GM18505 (cell line): ENCODE measurements around the gene AP3S2.

Source experiments
- ATAC-seq: cut with Tn5 transposase; IDR thresholded peaks from one replicate; pipeline ENCODE4 v1.9.1; 2021; ENCODE audit not compliant: unreplicated experiment
- POLR2A ChIP-seq: IDR thresholded peaks from 4 replicates; pipeline ENCODE4 v1.6.1; 2011; ENCODE audit warnings: borderline replicate concordance; ENCODE audit not compliant: insufficient read depth, insufficient read length; ENCODE audit errors: extremely low read depth

Gene AP3S2

GRCh38 chr15:89808160-89808870 is 85.5 kb downstream of the AP3S2 start:
- ATAC-seq: no peak
- TF ChIP-seq POLR2A: no peak

DNA sequence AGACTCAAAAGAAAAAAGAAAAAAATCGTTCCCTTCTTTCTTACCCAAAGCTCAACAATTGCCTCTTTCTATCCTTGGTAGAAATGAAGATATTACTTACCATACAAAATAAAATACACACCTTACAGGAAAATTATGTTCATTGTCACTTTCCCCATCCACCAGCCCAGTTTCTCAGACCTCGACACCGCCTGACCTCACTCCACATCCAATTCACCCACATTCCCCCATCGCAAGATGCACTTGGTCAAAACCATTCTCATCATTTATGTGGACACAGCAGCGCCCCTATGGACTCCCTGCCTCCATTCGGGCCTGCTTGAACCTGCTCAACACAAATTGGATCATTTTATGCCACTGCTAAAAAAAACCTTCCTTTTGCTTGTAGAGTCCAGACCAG is 86.1 kb downstream of the AP3S2 start:
- no peak for TF ChIP-seq POLR2A
- ATAC-seq: no peak

DNA sequence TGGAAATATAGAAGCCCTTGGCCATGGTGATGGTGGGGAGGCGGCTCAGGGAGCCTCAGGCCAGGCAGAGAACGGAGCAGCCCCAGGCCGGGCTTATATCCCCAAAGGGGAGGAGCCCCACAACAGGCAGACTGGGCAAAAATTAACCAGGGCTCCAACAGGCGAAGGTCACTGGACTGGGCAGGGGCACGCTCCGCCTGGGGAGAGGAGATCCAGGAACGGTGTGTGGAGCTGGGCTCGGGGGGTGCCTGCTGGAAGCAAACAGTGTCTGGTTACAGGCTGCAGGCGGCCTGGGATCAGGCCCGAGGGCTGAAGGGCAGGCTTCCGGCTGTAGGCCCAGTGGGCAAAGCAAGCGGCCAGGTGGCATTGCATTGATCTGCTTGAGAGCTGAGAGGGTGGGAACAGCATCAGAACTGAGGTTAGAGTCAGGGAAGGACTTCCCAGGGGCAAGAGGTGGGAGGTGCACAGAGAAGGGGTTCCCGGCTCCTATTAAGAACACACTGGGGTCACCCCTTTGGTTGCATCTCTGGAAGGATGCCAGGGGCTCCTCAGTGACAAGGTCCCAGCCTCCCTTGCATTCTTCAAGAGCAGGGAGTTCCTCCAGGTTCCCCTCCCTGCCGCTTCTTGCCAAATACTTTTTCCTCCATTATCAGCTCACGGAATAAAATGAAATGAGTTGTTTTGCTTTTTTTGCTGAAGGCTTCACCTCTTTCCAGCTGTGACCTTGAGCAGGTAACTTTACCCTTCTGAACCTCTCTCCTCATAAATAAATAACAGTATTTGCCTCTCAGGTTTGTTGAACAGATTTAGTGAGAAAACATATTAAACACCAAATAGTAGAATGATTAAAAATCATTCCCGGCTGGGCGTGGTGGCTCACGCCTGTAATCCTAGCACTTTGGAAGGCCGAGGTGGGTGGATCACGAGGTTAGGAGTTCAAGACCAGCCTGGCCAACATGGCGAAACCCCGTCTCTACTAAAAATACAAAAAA is 86.9 kb downstream of the AP3S2 start:
- TF ChIP-seq POLR2A: no peak
- no peak for ATAC-seq

DNA sequence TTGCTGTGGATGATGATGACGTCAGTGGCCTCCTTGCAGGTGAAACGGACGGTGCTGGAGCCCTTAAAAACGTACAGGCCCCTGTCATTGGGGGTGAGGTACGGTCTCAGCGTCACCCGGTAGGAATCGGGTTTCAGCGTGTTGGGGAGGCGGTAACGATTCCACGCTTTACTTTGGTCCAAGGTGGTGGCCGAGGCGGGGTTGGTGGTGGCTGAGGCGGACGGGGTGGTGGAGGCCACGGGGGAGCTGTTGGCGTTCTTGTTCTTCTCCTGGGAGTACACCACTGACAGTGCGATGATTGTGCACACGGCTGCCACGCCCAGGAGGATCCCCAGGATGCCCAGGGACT is 87.6 kb downstream of the AP3S2 start:
- TF ChIP-seq POLR2A: no peak
- no peak for ATAC-seq

DNA sequence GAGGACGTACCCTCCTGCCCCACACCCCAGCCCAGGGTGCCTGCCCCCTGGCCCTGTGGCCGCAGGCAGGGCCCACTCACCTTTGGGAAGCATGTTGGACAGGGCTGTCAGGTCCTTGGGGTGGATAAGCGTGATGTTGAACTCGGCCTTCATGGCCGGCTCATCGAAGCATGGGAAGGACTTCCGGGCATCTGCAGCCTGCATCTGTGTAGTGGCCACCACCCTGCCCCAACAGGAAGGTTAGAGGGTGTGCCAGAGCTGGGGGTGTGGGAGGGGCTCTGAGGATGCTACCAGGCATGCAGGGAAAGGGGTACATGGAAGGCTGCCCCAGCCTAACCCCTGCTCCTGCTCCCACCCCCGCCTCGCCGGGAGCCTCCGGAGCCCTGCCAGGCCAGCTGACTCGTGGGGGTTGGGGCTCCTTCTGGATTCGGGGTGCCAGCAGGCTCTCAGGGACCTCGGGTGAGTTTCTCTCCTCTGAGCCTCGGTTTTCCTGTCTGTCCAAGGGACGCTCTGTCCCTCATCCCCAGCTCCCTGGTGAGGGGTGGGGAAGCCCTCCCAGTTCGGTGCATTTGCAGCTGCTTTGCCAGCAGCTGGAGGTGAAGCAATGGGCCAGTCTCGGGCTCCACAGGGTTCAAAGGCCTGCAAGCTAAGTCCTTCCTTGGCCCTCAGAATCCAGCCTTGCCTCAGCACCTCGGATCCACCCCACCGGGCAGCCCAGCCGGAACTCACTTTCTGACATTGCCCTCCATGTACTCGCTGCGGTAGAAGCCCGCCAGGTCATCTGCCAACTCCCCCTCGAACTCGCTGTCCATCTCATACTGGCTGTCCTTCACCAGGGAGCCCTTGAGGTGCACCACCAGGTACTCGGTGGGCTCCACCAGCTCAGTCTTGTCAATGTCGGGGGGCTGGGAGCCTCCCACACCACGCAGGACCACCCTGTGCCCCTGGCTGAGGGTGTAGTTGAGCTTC is 88.3 kb downstream of the AP3S2 start:
- no peak for TF ChIP-seq POLR2A
- ATAC-seq: no peak

GRCh38 chr15:89803941-89804800 is 89.6 kb downstream of the AP3S2 start:
- no peak for TF ChIP-seq POLR2A
- ATAC-seq: no peak

- no peak for TF ChIP-seq POLR2A
- ATAC-seq: no peak
Measured at GRCh38 chr15:89802986-89803824, 90.6 kb downstream of the AP3S2 start.

- TF ChIP-seq POLR2A: no peak
- ATAC-seq: no peak
Measured at GRCh38 chr15:89802231-89802928, 91.4 kb downstream of the AP3S2 start.

DNA sequence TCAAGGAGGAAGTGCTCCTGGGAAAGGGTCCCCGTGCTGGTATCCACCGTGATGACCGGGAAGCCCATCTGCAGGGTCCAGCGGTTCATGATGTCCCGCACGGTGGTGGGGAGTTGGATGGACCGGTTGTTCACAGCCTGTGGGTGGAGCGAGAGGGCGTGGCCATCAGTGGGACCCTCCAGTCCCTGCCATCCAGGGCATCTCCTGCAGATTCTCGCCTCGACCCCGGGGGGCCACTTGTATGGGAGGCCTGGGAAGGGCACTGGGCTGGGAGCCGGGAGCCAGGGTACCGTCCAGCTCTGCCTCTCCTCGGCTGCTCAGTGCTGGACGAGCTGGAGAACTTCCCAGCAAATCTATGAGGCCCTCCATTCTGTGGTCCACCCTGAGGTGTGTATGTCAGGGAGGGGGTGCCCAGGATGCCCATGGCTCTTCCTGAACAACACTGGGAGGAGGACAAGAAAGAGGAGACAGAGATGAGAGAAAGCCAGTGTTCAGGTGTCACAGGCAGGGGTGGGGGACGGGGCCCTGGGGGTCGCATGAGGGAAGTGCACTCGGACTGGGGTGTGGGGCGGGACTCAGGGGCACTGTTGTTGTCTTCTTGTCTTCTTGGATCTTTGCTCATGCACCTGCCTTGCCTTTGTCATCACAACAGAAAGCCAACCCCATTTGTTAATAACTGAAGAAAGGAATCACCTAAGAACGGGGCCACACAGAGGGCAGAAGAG is 92.2 kb downstream of the AP3S2 start:
- ATAC-seq: no peak
- no peak for TF ChIP-seq POLR2A

GRCh38 chr15:89799918-89800498 is 93.8 kb downstream of the AP3S2 start:
- no peak for TF ChIP-seq POLR2A
- no peak for ATAC-seq
